GM12891 (cell line): ENCODE results near the gene SBNO2.

Experiments
- POLR2A ChIP-seq: IDR thresholded peaks from 2 replicates; pipeline ENCODE4 v1.6.1; 2011; ENCODE audit warnings: low read depth, low read length, control low read depth
- POLR2AphosphoS5 ChIP-seq: IDR thresholded peaks from 2 replicates; pipeline ENCODE4 v1.6.1; 2011; ENCODE audit warnings: low read depth, low read length, control low read depth
- SPI1 ChIP-seq: IDR thresholded peaks from 2 replicates; pipeline ENCODE4 v1.6.1; 2011; ENCODE audit warnings: low read depth, low read length, control low read depth

- TF ChIP-seq POLR2AphosphoS5: no peak
- no peak for TF ChIP-seq POLR2A
- no peak for TF ChIP-seq SPI1
Measured at GRCh38 chr19:1218751-1219567, 44.9 kb upstream of the SBNO2 start.
